Cardiac muscle cell (in vitro differentiated cells and primary cell): Measurements from ENCODE around the gene CEP95. TPM values are rescaled to one million over a fixed set of nuclear protein-coding genes. Genes with fewer than 3 reads are reported as not detected.

Experiments used
- DNase-seq, 2 donors: peaks; one replicate each; pipeline versions ENCODE4 v3.0.0 to v3.0.0-alpha.2; 2010 to 2017; ENCODE audit warnings: low read depth in 1 of 2, low spot score in 1 of 2
- H3K27ac ChIP-seq: fragments of 200-600 bp; sonication (generic); 2 replicates; pipeline ENCODE4 v1.5.1; 2016
- H3K27me3 ChIP-seq: fragments of 200-600 bp; sonication (generic); 2 replicates; pipeline ENCODE4 v1.6.0; 2016; ENCODE audit warnings: control low read depth
- H3K36me3 ChIP-seq: fragments of 200-600 bp; sonication (generic); 2 replicates; pipeline ENCODE4 v1.5.1; 2016; ENCODE audit warnings: control low read depth
- H3K4me1 ChIP-seq: fragments of 200-600 bp; sonication (generic); 2 replicates; pipeline ENCODE4 v1.8.1; 2017; ENCODE audit warnings: low read depth, mild to moderate bottlenecking, mixed run types
- H3K4me3 ChIP-seq: fragments of 200-600 bp; sonication (generic); 2 replicates; pipeline ENCODE4 v1.5.1; 2016; ENCODE audit warnings: mild to moderate bottlenecking
- H3K9me3 ChIP-seq: fragments of 200-600 bp; sonication (generic); 2 replicates; pipeline ENCODE4 v1.5.1; 2017; ENCODE audit warnings: low read depth, mild to moderate bottlenecking, control low read depth
- polyA plus RNA-seq: library from polyadenylated mRNA; unstranded; fragments of >200 nt; fragmentation: Nextera tagmentation; extraction: Ambion mirVana; gene quantifications from 2 replicates; pipeline ENCODE4 v1.2.1, GENCODE V29; 2016
- total RNA-seq: library from RNA; depleted of rRNA; stranded (reverse); fragments of >200 nt; gene quantifications from 2 replicates; pipeline ENCODE4 v1.2.3, GENCODE V29; 2016
- TF ChIP-seq, protein P1 (sequence below): IDR thresholded peaks from 2 replicates; pipeline ENCODE4 v1.5.1; 2012; ENCODE audit warnings: low read depth, mild to moderate bottlenecking, low read length

The CEP95 gene
- total and polyA plus RNA-seq, 2 experiments from 2014 or later: 29.1 to 40.3 TPM

DNA sequence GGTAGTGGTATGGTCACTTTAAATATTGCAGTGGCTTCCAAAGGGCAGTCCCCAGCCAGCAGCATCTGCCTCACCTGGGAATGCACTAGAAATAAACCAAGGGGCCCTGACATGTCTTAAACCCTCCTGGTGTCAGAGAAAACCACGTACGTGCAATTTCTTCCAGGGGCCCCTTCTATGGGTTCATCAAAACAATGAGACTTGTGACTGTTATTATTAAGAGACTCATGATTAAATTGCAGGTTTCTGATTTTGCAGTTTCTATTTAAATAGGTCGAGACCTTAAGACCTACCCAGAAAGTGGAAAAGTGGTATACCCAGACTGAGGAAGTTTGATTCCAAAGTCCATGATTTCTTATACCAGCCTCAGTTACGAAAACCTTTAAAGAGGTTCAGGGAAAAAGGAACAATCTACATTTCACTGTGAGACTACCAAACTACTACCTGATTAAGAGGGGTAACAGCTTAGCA, 9.2 kb upstream of the CEP95 start:
- Histone ChIP-seq H3K36me3 (peaks cover 48% of the 10 kb centered on the region), H3K27ac (peak overlapping the region; percentile 86), H3K4me3 (peak overlapping the region; percentile 48), H3K9me3 (no peaks in the 10 kb centered on the region), H3K4me1 (peaks cover 11% of the 10 kb centered on the region), H3K27me3 (no peaks in the 10 kb centered on the region)
- DNase-seq: no peak
- TF ChIP-seq, protein P1, sequence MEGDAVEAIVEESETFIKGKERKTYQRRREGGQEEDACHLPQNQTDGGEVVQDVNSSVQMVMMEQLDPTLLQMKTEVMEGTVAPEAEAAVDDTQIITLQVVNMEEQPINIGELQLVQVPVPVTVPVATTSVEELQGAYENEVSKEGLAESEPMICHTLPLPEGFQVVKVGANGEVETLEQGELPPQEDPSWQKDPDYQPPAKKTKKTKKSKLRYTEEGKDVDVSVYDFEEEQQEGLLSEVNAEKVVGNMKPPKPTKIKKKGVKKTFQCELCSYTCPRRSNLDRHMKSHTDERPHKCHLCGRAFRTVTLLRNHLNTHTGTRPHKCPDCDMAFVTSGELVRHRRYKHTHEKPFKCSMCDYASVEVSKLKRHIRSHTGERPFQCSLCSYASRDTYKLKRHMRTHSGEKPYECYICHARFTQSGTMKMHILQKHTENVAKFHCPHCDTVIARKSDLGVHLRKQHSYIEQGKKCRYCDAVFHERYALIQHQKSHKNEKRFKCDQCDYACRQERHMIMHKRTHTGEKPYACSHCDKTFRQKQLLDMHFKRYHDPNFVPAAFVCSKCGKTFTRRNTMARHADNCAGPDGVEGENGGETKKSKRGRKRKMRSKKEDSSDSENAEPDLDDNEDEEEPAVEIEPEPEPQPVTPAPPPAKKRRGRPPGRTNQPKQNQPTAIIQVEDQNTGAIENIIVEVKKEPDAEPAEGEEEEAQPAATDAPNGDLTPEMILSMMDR: no peak

DNA sequence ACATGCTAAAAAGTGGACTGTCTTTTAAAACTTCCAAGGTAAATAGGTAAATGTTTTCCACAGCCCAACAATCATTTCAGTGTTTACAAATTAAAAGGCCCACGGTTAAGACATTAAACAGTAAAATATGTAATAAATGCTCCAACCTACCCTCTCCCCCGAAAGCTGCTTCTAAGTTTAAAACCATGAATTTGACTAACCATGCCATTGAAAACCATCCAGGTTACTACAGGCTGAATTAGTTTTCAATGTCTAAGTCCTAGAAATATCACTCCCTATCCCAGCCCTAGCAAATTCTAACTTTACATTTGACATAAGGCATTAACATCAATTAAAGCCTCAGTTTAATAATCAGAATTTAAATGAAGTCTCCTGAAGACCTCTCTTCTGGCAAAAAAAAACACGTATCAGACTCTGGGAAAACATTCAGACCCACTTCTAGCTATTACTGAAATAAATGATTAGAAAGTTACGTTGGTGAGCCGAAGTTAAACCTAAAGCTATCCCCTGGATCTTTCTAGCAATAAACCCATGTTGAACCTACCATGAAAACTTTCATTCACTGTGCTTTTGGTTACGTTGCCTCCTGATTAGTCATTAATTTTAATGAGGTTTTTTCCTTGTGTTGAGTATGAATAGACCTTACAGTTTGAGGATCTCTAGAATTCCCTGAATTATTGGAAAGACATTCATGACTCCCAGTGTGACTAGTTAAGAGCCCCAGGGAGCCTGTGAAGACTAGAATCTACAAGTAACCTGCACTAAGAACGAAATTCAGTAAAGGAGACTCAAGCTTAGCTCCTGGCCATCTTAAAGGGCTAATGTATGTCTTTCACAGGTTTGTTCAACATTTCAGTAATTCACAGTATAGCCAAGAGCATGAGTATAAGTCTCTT, 8.2 kb upstream of the CEP95 start:
- Histone ChIP-seq H3K27ac (peak overlapping the region; percentile 86), H3K4me1 (peaks cover 11% of the 10 kb centered on the region), H3K4me3 (no peak overlapping the region), H3K27me3 (no peaks in the 10 kb centered on the region), H3K9me3 (no peaks in the 10 kb centered on the region), H3K36me3 (peaks cover 55% of the 10 kb centered on the region)
- TF ChIP-seq, protein P1: no peak
- DNase-seq: peak in 1 of 2 donors; percentile 9

DNA sequence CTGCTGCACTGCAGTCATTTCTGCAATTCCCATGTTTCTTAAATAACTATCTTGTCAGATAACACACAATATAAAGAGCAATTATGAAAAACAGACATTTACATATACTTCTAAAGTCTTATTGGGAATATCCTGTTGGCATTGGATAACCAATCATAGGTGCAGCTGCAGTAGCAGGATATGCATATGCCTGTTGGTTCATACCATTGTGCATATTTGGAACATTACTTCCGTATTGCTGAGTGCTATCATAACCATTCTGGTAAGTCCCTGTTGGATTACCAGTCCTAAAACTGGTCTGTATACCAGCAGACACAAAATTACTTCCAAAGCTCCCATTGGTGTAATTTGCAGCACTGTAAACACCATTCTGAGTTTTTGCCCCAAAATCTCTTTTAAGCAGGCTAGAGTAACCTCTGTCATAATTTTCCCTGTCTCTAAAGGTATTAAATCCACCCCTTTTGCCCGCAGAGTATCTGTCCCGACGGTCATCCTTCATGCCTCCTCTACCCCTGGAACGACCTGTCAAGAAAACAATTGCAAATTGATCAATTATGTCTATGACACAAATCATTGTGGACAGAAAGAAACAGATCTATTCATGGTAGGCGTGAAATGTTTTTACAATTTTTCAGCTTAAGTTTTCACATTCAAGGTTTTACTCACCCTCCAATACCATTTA, 6.8 kb upstream of the CEP95 start:
- Histone ChIP-seq H3K4me1 (peaks cover 15% of the 10 kb centered on the region), H3K4me3 (no peak overlapping the region), H3K27me3 (no peaks in the 10 kb centered on the region), H3K27ac (no peak overlapping the region), H3K9me3 (no peaks in the 10 kb centered on the region), H3K36me3 (peaks cover 63% of the 10 kb centered on the region)
- TF ChIP-seq, protein P1: no peak
- DNase-seq: peak in 1 of 2 donors; percentile 16

DNA sequence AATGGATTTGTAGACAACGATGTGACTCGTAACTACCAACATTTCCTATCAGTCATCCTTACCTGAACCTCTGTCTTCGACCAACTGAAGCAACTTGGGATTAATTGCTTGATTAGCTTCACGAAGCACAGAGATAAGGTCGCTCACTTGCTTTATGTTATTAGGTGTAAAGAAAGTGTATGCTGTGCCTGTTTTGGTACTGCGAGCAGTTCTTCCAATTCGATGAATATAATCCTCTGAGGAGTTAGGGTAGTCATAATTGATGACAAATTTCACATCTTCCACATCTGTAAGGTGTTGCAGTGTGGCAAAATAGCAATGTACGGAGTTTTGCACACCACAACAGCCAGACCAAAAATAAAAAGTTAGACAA, 6.3 kb upstream of the CEP95 start:
- H3K4me3 ChIP-seq: no peak overlapping the region
- no peak overlapping the region for H3K27ac ChIP-seq
- no peaks in the 10 kb centered on the region for H3K9me3 ChIP-seq
- no peaks in the 10 kb centered on the region for H3K27me3 ChIP-seq
- DNase-seq: peak in 1 of 2 donors; percentile 10
- H3K36me3 ChIP-seq: peaks cover 63% of the 10 kb centered on the region
- peaks cover 11% of the 10 kb centered on the region for H3K4me1 ChIP-seq
- TF ChIP-seq, protein P1: no peak

DNA sequence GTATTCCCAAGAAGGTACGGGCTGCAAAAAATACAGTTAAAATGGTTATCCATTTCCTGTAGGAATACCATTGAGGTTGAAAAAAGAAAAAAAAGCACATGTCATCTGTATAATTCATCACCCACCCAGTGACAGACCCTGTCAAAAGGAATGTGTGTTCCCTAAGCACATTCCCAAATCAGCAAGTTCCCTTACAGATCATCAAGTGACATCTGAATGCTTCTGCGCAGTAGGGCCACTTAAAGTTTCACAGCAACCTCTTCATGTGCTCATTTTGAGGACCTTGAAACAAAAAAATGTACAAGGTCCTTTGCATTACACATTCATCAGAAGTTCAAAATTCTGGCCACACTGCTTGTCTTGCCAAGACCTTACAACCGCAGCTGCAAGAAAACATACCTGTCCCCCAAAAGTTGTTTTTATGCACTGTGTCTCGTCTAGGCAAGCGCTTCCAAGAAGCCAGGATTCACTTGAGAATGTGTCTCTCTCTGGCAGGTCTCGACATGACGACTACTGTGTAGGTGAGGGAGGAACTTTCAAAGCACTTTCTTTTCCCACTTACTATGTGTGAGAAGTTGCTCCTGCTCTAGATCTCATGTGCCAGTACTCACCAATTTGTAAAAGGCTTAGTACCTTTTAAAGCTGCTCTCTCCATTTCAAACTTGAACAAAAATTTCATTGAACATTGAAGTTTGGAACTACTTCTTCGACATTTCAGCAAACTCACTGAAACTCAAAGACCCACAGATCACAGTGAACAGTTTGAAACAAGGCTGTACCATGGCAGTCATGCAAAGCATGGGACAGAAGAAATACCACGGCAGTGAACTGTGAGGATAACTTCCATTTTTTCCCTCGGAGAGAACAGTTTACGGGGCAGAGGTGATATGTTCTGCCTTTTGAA, 5.7 kb upstream of the CEP95 start:
- H3K9me3 ChIP-seq: no peaks in the 10 kb centered on the region
- peaks cover 5% of the 10 kb centered on the region for H3K4me1 ChIP-seq
- no peaks in the 10 kb centered on the region for H3K27me3 ChIP-seq
- TF ChIP-seq, protein P1: no peak
- peaks cover 63% of the 10 kb centered on the region for H3K36me3 ChIP-seq
- peak in 1 of 2 donors; percentile 19 for DNase-seq
- H3K27ac ChIP-seq: peak overlapping the region; percentile 21
- H3K4me3 ChIP-seq: no peak overlapping the region
